Psoas muscle (tissue), 8 donors: ENCODE measurements around the gene TMEM135. TPM values are rescaled to one million over a fixed set of nuclear protein-coding genes. Genes with fewer than 3 reads are reported as not detected.
"Not testable (repeated sequence)": the region's sequence is repeated elsewhere in the genome, so short reads cannot be mapped to it uniquely, and the experiment has no call there.

Experiments
- ATAC-seq, 4 donors: fragments of 200-7000 bp; cut with Tn5 transposase; one replicate each; pipeline ENCODE4 v1.9.1; 2020; ENCODE audit warnings: moderate library complexity in 3 of 4, mild to moderate bottlenecking in 2 of 4
- DNase-seq, 2 donors: peaks; one replicate each; pipeline ENCODE4 v3.0.0-alpha.2; 2020
- H3K27ac ChIP-seq: fragments of 200-600 bp; one replicate; pipeline ENCODE4 v1.8.0; 2022
- H3K27me3 ChIP-seq, 3 donors: fragments of 200-600 bp in 1 of 3; one replicate each; pipeline versions ENCODE4 v1.6.1 to v1.8.0; 2013 to 2022; ENCODE audit warnings: low read length in 2 of 3, mild to moderate bottlenecking in 2 of 3, moderate library complexity in 1 of 3; ENCODE audit not compliant: insufficient read depth in 3 of 3
- H3K36me3 ChIP-seq, 2 donors: fragments of 200-600 bp in 1 of 2; one replicate each; pipeline versions ENCODE4 v1.6.1 to v1.8.0; 2013 to 2022; ENCODE audit warnings: low read depth in 1 of 2, mild to moderate bottlenecking in 1 of 2, moderate library complexity in 1 of 2; ENCODE audit not compliant: insufficient read depth in 1 of 2
- H3K4me1 ChIP-seq: fragments of 200-600 bp; one replicate; pipeline ENCODE4 v1.8.0; 2022
- H3K4me3 ChIP-seq: fragments of 200-600 bp; one replicate; pipeline ENCODE4 v1.8.0; 2022; ENCODE audit warnings: mild to moderate bottlenecking
- H3K9me3 ChIP-seq: fragments of 200-600 bp; one replicate; pipeline ENCODE4 v1.8.0; 2022
- WGBS, 3 donors: extraction: QIAGEN DNeasy Blood & Tissue Kit; methylation state at CpG; one replicate each; pipeline versions ENCODE4 v1.1.6 to v1.1.7; 2013; 5-methylcytosine and 5-hydroxymethylcytosine counted together
- intact Hi-C, 2 donors: fragments of 100-400 bp; cut with DNase I; formaldehyde crosslinking; loops; one replicate each; pipeline versions ENCODE4 v1.11.0 to v1.14.2; 2022
- polyA plus RNA-seq, 3 donors: library from polyadenylated mRNA; stranded (reverse); fragments of 200-250 nt; gene quantifications; one replicate each; pipeline ENCODE4 v1.2.3, GENCODE V29; 2013
- total RNA-seq, 4 donors: library from RNA; stranded (reverse); fragmentation: NEBNext Ultra II Directional in 2 of 4; extraction: Animal tissue kit (Norgen Biotek cat#: 25700) in 2 of 4; gene quantifications; one replicate each; pipeline versions ENCODE4 v1.2.1 to v1.2.4, GENCODE V29; 2021 to 2023
- TF ChIP-seq, protein P1 (sequence below): fragments of 200-600 bp; IDR thresholded peaks from one replicate; pipeline ENCODE4 v1.8.0; 2022; ENCODE audit warnings: antibody characterized with exemption
- donor health status: healthy with polysubstance abuse.
- donor health status: DM: no; HTN: no; CAD: no; lungs with moderate emphysema.
- donor health status: Bipolar disorder and iron deficiency.
- donor health status: healthy.
- donor health status: DM: yes; HTN: yes; CAD: no.
- donor health status: DM: no; HTN: no; CAD: no.
- donor health status: DM: no; HTN: no; CAD: no.
- donor health status: DM: yes; HTN: yes; CAD: no.

Gene TMEM135
- total and polyA plus RNA-seq, 7 donors: 4.1 to 26.6 (median 9.4) TPM

DNA sequence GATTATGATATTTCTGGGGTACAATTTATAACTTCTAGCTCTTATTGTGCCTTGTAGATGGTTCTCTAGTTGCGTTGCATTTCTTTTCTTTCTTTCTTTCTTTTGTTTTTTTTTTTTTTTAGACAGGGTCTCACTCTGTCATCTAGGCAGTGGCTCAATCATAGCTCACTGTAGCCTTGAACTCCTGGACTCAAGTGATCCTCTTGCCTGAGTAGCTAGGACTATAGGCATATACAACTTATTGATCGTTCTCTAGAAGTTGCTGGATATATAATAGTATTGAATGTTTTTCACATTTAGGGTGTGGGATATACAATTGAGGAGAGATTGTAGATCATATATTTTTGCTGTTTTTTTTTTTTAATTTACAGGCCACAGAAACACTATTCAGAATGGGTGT, 119.2 kb downstream of the TMEM135 start:
- Histone ChIP-seq H3K4me3 (no peak overlapping the region), H3K4me1 (peaks cover 9% of the 10 kb centered on the region), H3K27ac (no peak overlapping the region), H3K9me3 (no peaks in the 10 kb centered on the region), H3K27me3 (no peaks in the 10 kb centered on the region), H3K36me3 (no peaks in the 10 kb centered on the region)
- no peak for ATAC-seq
- TF ChIP-seq, protein P1, sequence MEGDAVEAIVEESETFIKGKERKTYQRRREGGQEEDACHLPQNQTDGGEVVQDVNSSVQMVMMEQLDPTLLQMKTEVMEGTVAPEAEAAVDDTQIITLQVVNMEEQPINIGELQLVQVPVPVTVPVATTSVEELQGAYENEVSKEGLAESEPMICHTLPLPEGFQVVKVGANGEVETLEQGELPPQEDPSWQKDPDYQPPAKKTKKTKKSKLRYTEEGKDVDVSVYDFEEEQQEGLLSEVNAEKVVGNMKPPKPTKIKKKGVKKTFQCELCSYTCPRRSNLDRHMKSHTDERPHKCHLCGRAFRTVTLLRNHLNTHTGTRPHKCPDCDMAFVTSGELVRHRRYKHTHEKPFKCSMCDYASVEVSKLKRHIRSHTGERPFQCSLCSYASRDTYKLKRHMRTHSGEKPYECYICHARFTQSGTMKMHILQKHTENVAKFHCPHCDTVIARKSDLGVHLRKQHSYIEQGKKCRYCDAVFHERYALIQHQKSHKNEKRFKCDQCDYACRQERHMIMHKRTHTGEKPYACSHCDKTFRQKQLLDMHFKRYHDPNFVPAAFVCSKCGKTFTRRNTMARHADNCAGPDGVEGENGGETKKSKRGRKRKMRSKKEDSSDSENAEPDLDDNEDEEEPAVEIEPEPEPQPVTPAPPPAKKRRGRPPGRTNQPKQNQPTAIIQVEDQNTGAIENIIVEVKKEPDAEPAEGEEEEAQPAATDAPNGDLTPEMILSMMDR: no peak
- intact Hi-C loops: no loop called here
- 96 to 100% (median 98%) methylated on average over 2 of the region's 2 CpGs for WGBS, 3 donors
- DNase-seq: no peak

DNA sequence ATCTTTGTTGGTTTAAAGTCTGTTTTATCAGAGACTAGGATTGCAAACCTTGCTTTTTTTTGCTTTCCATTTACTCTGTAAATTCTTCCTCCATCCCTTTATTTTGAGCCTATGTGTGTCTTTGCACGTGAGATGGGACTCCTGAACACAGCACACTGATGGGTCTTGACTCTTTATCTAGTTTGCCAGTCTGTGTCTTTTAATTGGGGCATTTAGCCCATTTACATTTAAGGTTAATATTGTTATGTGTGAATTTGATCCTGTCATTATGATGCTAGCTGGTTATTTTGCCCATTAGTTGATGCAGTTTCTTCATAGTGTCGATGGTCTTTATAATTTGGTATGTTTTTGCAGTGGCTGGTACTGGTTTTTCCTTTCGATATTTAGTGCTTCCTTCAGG, 131.3 kb downstream of the TMEM135 start:
- peaks cover 12% of the 10 kb centered on the region for H3K4me1 ChIP-seq
- H3K9me3 ChIP-seq, ATAC-seq, DNase-seq, H3K36me3 ChIP-seq, H3K4me3 ChIP-seq, H3K27ac ChIP-seq, intact Hi-C loops, H3K27me3 ChIP-seq: not testable (repeated sequence)
- 97 to 98% (median 98%) methylated on average over 3 of the region's 3 CpGs for WGBS, 3 donors

DNA sequence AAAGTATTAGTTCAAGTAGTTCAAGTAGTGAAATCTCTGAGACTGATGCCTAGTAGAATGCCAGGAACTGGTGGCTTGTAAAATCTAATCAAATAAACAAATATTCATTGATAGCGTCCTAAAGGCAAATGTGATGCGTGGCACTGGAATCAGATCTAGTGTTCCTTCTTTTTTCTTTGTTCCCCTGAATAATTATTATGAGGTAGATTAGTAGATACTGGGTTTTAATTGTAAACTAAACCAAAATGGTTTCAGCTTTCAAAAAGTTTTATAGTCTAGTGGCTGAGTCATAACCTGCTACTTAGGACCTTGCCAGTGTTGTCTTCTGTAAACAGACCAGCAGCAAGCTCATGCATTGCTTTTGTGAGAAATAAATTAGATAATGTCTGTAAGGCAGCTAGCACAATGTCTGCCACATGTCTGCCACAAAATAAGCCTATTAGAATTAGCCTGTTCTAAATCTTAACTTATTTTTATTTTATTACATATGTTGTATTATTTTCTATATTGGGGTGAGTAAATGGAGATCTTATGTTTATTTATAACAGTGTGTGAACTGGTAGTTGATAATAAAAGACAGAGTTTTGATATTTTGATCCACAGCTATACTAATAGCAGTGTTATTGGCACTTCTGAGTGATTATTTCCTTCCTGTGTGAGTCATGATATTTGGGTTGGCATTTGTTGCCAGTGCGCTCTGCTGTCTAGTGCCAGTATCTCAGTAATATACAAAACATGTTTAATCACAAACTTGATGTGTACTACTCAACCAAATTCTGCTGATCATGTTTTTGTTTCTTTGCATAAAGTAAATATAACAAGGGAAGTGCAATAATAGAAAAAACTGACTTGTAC, 135.7 kb downstream of the TMEM135 start:
- intact Hi-C loops: no loop called here
- TF ChIP-seq, protein P1: no peak
- 82 to 89% (median 85%) methylated on average over 3 of the region's 3 CpGs for WGBS, 3 donors
- peak in 3 of 4 donors; percentile 57 to 72 (median 61) for ATAC-seq
- Histone ChIP-seq H3K27ac (no peak overlapping the region), H3K4me1 (peaks cover 18% of the 10 kb centered on the region), H3K36me3 (no peaks in the 10 kb centered on the region), H3K9me3 (peaks cover 7% of the 10 kb centered on the region), H3K4me3 (no peak overlapping the region), H3K27me3 (no peaks in the 10 kb centered on the region)
- DNase-seq: no peak

DNA sequence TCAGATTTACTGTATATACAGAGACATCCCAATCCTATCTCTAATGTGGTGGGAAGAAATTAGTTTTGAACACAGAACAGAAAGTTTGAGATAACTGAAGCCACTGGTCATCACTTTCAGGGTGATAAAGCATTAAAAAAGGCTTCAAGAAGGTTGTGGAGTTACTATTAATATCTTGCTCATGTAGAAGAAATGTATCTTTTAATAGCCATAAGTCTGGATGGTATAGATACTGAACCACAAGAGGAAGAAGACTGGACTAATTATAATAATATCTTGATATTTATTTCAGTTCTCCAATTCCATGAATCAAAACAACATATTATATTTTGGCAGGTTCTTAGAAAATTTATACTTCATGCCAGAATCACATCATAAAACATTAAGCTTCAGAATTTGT, 137.1 kb downstream of the TMEM135 start:
- TF ChIP-seq, protein P1: no peak
- Histone ChIP-seq H3K36me3 (no peaks in the 10 kb centered on the region), H3K27ac (no peak overlapping the region), H3K4me1 (peaks cover 18% of the 10 kb centered on the region), H3K9me3 (no peaks in the 10 kb centered on the region), H3K4me3 (no peak overlapping the region), H3K27me3 (no peaks in the 10 kb centered on the region)
- intact Hi-C loops: no loop called here
- DNase-seq: no peak
- no peak for ATAC-seq

DNA sequence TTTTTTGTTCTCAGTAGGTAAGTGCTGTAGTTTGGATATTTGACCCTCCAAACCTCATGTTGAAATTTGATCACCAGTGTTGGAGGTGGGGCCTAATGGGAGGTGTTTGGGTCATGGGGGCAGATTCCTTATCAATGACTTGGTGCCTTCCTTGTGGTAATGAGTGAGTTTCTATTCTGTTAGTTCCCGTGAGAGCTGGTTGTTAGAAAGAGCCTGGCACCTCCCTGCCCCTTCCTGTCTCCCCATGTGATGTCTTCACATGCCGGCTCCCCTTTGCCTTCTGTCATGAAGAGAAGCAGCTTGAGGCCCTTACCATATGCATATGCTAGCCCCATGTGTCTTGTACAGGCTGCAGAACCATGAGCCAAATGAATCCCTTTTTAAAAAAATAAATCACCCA, 138.3 kb downstream of the TMEM135 start:
- TF ChIP-seq, protein P1: no peak
- no peak overlapping the region for H3K4me3 ChIP-seq
- no peak overlapping the region for H3K27ac ChIP-seq
- intact Hi-C loops: no loop called here
- no peaks in the 10 kb centered on the region for H3K36me3 ChIP-seq
- no peaks in the 10 kb centered on the region for H3K27me3 ChIP-seq
- no peaks in the 10 kb centered on the region for H3K9me3 ChIP-seq
- peak in 1 of 4 donors; percentile 46 for ATAC-seq
- 81 to 87% (median 82%) methylated on average over 2 of the region's 2 CpGs for WGBS, 3 donors
- H3K4me1 ChIP-seq: peaks cover 18% of the 10 kb centered on the region
- DNase-seq: no peak
